GM19099 (cell line): Measurements from ENCODE around the gene VAT1L.

ENCODE experiments used
- POLR2A ChIP-seq: IDR thresholded peaks from 3 replicates; pipeline ENCODE4 v1.6.1; 2011; ENCODE audit warnings: low read depth; ENCODE audit not compliant: insufficient read length; ENCODE audit errors: extremely low read depth

The VAT1L gene

DNA sequence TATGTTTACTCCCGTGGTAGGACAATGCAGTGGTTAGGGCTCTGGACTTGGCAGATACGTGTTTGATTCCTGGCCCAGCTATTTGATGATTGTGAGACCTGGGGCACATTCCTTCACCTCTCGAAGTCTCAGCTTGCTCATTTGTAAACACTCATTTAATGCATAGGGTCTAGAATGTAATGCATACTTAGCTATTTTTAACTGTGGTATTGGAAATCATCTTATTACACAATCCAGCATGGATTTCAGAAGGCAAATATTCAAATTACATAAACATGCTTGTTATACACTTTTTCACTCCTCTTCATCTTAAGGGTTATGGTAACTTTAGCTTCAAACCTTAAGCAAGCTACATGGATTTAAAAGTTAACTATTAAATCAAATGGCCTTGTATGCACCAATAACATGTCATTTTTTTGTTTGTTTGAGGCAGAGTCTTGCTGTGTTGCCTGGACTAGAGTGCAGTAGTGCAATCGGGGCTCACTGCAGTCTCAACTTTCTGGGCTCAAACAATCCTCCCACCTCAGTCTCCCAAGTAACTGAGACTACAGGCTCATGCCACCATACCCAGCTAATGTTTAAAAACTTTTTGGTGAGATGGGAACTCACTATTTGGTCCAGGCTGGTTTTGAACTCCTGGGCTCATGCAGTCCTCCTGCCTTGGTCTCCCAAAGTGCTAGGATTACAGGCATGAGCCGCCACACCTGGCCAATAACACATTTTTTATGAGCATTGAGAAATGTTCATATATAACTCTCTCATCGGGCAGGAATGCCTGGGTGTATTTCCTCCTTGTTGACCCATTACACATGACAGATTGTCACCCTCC is 52.5 kb downstream of the VAT1L start:
- no peak for TF ChIP-seq POLR2A

GRCh38 chr16:77841502-77841763 is 53.1 kb downstream of the VAT1L start:
- no peak for TF ChIP-seq POLR2A

DNA sequence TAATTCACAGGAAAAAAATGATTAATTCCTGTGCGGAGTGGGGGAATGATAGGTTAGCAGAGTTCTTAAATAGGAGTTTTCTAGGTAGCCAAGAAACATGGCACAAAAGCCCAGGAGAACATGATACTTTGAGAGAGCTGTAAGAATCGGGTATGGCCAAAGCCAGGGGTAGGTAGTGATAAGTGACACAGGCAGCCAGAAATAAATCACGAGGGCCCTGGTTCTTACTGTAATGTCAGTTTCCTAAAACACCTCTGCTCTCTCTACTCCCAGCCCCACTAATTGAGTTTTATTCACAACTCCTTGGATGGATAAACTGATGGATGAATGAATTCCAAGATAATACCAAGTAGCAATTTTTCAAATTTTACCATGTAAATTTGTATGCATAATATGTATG is 54.1 kb downstream of the VAT1L start:
- no peak for TF ChIP-seq POLR2A

- no peak for TF ChIP-seq POLR2A
These were observed 55.0 kb downstream of the VAT1L start for GRCh38 chr16:77843405-77843804.

DNA sequence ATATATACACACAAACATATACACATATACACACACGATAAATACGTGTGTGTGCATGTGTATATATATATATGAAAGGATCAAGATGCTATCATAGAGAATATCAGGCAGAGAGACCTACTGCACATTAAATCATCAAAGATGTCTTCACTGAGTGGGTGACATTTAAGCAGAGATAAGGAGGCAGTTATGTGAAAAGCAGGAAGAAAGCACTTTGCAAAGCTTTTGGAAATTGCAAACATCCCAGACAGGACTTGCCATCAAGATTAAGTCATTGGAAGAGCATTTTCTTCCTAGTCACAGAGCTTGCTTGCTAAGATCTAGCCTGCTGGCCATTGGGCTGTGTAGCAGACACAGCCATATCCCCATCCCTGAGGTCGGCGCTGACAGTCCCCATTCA is 56.4 kb downstream of the VAT1L start:
- no peak for TF ChIP-seq POLR2A

- no peak for TF ChIP-seq POLR2A
These were observed 61.4 kb downstream of the VAT1L start for GRCh38 chr16:77849646-77850258.

DNA sequence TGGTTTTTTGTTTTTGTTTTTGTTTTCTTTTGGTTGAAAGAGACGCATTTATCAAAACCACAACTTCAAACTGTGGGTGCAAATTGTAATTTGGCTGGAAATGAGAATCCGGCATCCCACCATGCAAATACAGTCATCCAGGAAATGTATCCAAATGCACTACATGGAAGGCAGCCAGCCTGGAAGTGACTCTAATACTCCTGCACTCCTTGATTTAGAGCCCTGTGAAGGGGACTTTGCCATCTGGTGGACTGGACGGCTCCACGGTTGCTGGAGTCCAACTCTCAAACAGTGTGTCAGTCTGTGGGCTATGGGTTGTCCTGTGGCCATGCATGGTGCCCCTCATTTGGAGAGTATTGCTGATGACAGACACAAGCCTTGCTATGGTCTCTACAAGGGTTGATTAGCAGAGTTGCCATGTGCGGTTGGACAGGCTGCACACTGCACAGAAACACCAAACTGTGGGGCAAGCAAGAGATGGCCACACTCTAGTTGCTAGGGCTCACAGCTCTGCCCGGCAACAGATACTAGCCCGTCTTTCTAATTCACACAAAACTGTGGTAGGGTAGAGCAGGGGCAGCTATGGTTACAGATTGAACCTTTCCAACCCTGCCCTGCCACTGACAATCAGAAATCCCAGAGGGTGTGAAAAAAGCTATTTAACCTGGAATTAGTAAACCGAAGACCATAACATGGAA is 62.4 kb downstream of the VAT1L start:
- TF ChIP-seq POLR2A, result no peak

DNA sequence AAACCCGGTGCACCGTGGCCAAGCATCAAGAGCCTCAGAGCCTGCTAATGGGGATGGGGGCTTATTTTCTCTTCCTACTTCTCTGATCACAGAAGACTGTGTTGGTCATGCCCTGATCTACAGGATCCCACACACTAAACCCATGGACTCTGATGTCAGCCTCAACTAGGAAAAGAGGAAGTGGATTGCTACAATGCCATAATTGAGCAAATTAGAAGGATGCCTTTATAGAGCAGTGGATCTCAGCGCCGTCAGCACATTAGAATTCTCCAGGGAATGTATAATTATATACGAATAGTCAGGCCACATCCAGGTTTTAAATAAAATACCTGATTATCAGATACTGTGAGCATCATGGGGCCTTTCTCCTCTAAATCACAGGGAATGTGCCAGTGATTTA is 64.8 kb downstream of the VAT1L start:
- no peak for TF ChIP-seq POLR2A

GRCh38 chr16:77856438-77857160 is 68.2 kb downstream of the VAT1L start:
- no peak for TF ChIP-seq POLR2A

- no peak for TF ChIP-seq POLR2A
These were observed 69.7 kb downstream of the VAT1L start for GRCh38 chr16:77858060-77858459.

DNA sequence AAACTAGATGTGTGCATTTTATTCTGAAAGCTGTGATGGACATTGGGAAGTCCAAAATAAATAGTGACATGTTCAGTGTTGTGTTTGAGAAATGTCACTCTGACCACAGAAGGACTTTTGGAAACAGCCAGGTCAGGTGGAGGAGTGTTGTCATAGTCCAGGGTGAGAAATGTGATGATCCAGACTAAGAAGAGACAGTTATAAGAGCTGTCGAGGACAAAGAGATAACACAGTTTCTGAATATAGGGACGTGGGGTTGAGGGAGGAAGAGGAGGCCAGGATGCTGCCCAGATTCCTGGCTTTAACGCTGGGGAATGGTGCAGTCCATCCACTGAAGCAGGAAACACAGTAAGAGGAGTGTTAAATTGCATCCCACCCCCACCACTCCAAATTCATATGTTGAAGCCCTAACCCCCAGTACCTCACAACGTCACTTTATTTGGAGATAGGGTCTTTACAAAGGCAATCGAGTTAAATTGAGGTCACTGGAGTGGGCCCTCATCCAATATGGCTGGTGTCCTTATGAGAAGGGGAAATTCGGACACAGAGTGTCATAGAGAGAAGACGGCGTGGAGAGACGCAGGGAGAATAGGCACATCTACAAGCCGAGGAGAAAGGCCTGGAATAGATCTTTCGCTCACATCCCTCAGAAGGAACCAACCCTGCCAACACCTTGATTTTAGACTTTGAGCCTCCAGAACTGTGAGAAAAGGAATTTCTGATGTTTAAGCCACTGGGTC is 71.3 kb downstream of the VAT1L start:
- no peak for TF ChIP-seq POLR2A

DNA sequence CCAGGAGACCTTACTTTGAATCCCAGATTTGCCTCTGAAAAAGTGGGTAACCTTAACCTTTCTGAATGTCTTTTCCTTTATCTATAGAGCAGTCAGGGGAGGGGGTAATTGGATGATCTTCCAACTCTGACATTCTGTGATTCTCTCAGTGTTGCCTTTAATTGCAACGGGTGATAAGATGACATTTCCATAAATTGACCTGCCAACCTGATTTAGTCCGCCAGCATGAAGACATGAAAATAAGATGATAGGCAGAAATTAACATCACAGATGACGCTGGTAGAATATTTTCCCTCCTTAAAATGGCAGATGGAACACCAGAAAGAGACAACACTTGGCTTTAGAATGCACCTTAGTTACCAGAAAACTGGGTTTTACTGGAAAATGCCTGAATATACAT is 72.6 kb downstream of the VAT1L start:
- TF ChIP-seq POLR2A, result no peak

- no peak for TF ChIP-seq POLR2A
These were observed 74.9 kb downstream of the VAT1L start for GRCh38 chr16:77863250-77863649.

GRCh38 chr16:77866752-77867151 is 78.4 kb downstream of the VAT1L start:
- TF ChIP-seq POLR2A, result no peak

GRCh38 chr16:77868052-77868451 is 79.7 kb downstream of the VAT1L start:
- no peak for TF ChIP-seq POLR2A
